ENCODE results near the gene CTNNA3.
"Not testable (repeated sequence)": the region's sequence is repeated elsewhere in the genome, so short reads cannot be mapped to it uniquely, and the experiment has no call there.

Gene CTNNA3

GRCh38 chr10:66467042-66467441 is 1229.0 kb downstream of the CTNNA3 start:
- no peak for DNase-seq

GRCh38 chr10:66466622-66467021 is 1229.4 kb downstream of the CTNNA3 start:
- DNase-seq: no peak

GRCh38 chr10:66463611-66464010 is 1232.4 kb downstream of the CTNNA3 start:
- no peak for DNase-seq

- DNase-seq: no peak
Observed at GRCh38 chr10:66457629-66458028, 1238.4 kb downstream of the CTNNA3 start.

- DNase-seq: no peak
Observed at GRCh38 chr10:66455304-66455703, 1240.7 kb downstream of the CTNNA3 start.

- no peak for DNase-seq
Observed at GRCh38 chr10:66440568-66440967, 1255.4 kb downstream of the CTNNA3 start.

GRCh38 chr10:66414943-66415342 is 1281.1 kb downstream of the CTNNA3 start:
- DNase-seq: no peak

GRCh38 chr10:66405566-66405965 is 1290.4 kb downstream of the CTNNA3 start:
- DNase-seq: no peak

- DNase-seq: no peak
Observed at GRCh38 chr10:66398669-66399068, 1297.3 kb downstream of the CTNNA3 start.

- no peak for DNase-seq
Observed at GRCh38 chr10:66394342-66395063, 1301.5 kb downstream of the CTNNA3 start.

- DNase-seq: no peak
Observed at GRCh38 chr10:66390926-66391325, 1305.1 kb downstream of the CTNNA3 start.

GRCh38 chr10:66381045-66381444 is 1315.0 kb downstream of the CTNNA3 start:
- DNase-seq: no peak

- DNase-seq: no peak
Observed at GRCh38 chr10:66378117-66378876, 1317.7 kb downstream of the CTNNA3 start.

GRCh38 chr10:66368146-66368545 is 1327.8 kb downstream of the CTNNA3 start:
- no peak for DNase-seq

- DNase-seq: no peak
Observed at GRCh38 chr10:66366163-66366562, 1329.8 kb downstream of the CTNNA3 start.

- DNase-seq: no peak
Observed at GRCh38 chr10:66365686-66366085, 1330.3 kb downstream of the CTNNA3 start.

- DNase-seq: no peak
Observed at GRCh38 chr10:66362522-66362921, 1333.5 kb downstream of the CTNNA3 start.

- DNase-seq: not testable (repeated sequence)
Observed at GRCh38 chr10:66353822-66354221, 1342.2 kb downstream of the CTNNA3 start.

GRCh38 chr10:66353422-66353821 is 1342.6 kb downstream of the CTNNA3 start:
- DNase-seq: no peak

GRCh38 chr10:66350622-66351399 is 1345.2 kb downstream of the CTNNA3 start:
- no peak for DNase-seq

GRCh38 chr10:66349726-66350125 is 1346.3 kb downstream of the CTNNA3 start:
- DNase-seq: no peak

GRCh38 chr10:66349076-66349475 is 1346.9 kb downstream of the CTNNA3 start:
- no peak for DNase-seq

- no peak for DNase-seq
Observed at GRCh38 chr10:66337211-66337610, 1358.8 kb downstream of the CTNNA3 start.

All from T-helper 1 cell (primary cell).